Pancreas (tissue), 10 donors: ENCODE results near the gene HDAC5. TPM values are rescaled to one million over a fixed set of nuclear protein-coding genes. Genes with fewer than 3 reads are reported as not detected.
"Not testable (repeated sequence)": the region's sequence is repeated elsewhere in the genome, so short reads cannot be mapped to it uniquely, and the experiment has no call there.

ENCODE experiments used
- ATAC-seq, 4 donors: fragments of 200-7000 bp; cut with Tn5 transposase; one replicate each; pipeline versions ENCODE4 v1.8.0 to v1.9.1; 2020; ENCODE audit warnings: mild to moderate bottlenecking in 4 of 4, moderate library complexity in 4 of 4
- DNase-seq, 6 donors: peaks; one replicate each; pipeline ENCODE4 v3.0.0-alpha.2; 2020
- FAIRE-seq: peaks from 2 replicates; lab custom pipeline; 2012; peaks lifted over from hg19 to GRCh38; lab: Jason Lieb, UNC
- H3K27ac ChIP-seq, 4 donors: fragments of 200-600 bp; sonication (generic); 1 replicate in 3 of 4; 2 replicates in 1 of 4; pipeline versions ENCODE4 v1.5.0 to v1.8.0; 2020
- H3K27me3 ChIP-seq, 4 donors: fragments of 200-600 bp; one replicate each; pipeline ENCODE4 v1.8.0; 2021
- H3K36me3 ChIP-seq, 3 donors: fragments of 200-600 bp; sonication (generic) in 1 of 3; one replicate each; pipeline versions ENCODE4 v1.5.0 to v1.8.0; 2020 to 2021
- H3K4me1 ChIP-seq, 3 donors: fragments of 200-600 bp; one replicate each; pipeline ENCODE4 v1.8.0; 2021
- H3K4me3 ChIP-seq, 4 donors: fragments of 200-600 bp; sonication (generic) in 2 of 4; one replicate each; pipeline versions ENCODE4 v1.5.0 to v1.8.0; 2020 to 2021
- H3K9me3 ChIP-seq, 4 donors: fragments of 200-600 bp; one replicate each; pipeline ENCODE4 v1.8.0; 2021
- WGBS, 2 donors: extraction: QIAGEN DNeasy Blood & Tissue Kit; methylation state at CpG; one replicate each; pipeline ENCODE4 v1.1.7; 2013; 5-methylcytosine and 5-hydroxymethylcytosine counted together
- intact Hi-C, 3 donors: fragments of 100-400 bp; cut with DNase I; formaldehyde crosslinking; loops; one replicate each; pipeline versions ENCODE4 v1.11.1 to v1.14.2; 2022
- polyA plus RNA-seq, 2 donors: library from polyadenylated mRNA; stranded (reverse); fragments of 200-250 nt; gene quantifications; one replicate each; pipeline ENCODE4 v1.2.3, GENCODE V29; 2013
- total RNA-seq, 6 donors: library from RNA; stranded (reverse); fragmentation: NEBNext Ultra II Directional in 4 of 6; extraction: Animal tissue kit (Norgen Biotek cat#: 25700) in 4 of 6; gene quantifications; one replicate each; pipeline versions ENCODE4 v1.2.1 to v1.2.4, GENCODE V29; 2021 to 2023
- TF ChIP-seq, protein P1 (sequence below), 4 donors: fragments of 200-600 bp; sonication (generic) in 3 of 4; IDR thresholded peaks; one replicate each; pipeline versions ENCODE4 v1.5.0 to v1.8.0; 2021; ENCODE audit warnings: antibody characterized with exemption in 4 of 4
- donor health status: healthy with polysubstance abuse.
- donor health status: DM: no; HTN: no; CAD: no; lungs with moderate emphysema.
- donor health status: DM: no; HTN: no; CAD: no.
- donor health status: control.
- donor health status: control.
- donor health status: Bipolar disorder and iron deficiency.
- donor health status: DM: yes; HTN: yes; CAD: no.
- donor health status: DM: no; HTN: no; CAD: no.
- donor health status: DM: no; HTN: no; CAD: no.
- donor health status: DM: yes; HTN: yes; CAD: no.

HDAC5 gene
- total and polyA plus RNA-seq, 8 donors: 10.9 to 38.1 (median 18.2) TPM

DNA sequence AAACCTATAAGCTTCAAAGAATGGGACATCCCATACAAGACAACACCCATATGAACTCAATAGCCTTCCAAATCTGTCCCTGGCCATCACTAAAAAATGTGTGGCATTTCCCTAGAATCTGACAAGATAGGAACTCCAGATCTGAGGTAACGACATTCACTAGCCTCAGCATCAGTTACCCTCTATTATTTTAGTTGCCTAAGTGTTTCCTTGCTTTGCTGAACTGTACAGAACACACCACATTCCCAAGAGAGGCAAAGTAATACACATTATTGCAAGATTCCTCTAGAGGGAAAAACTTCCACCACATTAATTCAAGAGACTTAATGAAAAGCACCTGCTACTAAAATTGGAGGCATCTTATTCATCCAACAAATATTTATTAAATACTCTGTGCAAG, 62.0 kb downstream of the HDAC5 start:
- ATAC-seq (no peak), DNase-seq (no peak), FAIRE-seq (no peak)
- TF ChIP-seq, protein P1, sequence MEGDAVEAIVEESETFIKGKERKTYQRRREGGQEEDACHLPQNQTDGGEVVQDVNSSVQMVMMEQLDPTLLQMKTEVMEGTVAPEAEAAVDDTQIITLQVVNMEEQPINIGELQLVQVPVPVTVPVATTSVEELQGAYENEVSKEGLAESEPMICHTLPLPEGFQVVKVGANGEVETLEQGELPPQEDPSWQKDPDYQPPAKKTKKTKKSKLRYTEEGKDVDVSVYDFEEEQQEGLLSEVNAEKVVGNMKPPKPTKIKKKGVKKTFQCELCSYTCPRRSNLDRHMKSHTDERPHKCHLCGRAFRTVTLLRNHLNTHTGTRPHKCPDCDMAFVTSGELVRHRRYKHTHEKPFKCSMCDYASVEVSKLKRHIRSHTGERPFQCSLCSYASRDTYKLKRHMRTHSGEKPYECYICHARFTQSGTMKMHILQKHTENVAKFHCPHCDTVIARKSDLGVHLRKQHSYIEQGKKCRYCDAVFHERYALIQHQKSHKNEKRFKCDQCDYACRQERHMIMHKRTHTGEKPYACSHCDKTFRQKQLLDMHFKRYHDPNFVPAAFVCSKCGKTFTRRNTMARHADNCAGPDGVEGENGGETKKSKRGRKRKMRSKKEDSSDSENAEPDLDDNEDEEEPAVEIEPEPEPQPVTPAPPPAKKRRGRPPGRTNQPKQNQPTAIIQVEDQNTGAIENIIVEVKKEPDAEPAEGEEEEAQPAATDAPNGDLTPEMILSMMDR (IDR thresholded peaks at IDR 0.05): no peak
- intact Hi-C loops: no loop called here
- Histone ChIP-seq H3K9me3 (no peaks in the 10 kb centered on the region), H3K27me3 (no peaks in the 10 kb centered on the region), H3K27ac (no peak overlapping the region), H3K4me3 (no peak overlapping the region), H3K4me1 (peaks cover 4 to 7% (median 7%) of the 10 kb centered on the region in 3 donors), H3K36me3 (peaks cover 0 to 6% (median 4%) of the 10 kb centered on the region in 3 donors)
- 76 to 97% methylated on average over 1 of the region's 1 CpG for WGBS, 2 donors

DNA sequence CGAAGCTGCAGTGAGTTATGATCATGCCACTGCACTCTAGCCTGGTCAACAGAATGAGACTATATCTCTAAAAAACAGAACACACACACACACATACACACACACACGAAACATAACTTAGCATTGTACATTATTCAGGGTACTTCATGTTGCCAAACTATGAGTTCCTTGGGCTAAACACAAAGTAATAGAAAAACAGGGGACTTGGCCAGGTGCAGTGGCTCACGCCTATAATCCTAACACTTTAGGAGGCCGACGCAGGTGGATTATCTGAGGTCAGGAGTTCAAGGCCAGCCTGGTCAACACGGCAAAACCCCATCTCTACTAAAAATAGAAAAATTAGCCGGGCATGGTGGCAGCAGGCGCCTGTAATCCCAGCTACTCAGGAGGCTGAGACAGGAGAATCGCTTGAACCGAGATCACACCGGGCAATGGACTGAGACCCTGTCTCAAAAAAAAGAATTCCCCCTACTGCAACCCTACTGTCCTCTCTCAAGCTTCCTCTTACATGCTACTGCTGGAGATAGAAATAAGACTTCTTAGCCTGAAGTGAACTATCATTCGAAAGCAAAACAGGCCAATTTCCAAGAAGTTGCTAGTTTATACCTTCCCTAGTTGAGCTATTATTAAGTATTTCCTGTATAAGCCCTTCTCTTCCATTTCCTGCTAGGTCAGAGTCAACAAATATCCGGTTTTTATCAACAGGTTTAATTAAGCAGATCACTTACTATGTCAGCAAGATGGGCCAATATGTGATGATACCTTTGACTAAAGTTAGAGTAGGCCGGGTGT, 64.1 kb downstream of the HDAC5 start:
- Histone ChIP-seq H3K27me3 (no peaks in the 10 kb centered on the region), H3K9me3 (no peaks in the 10 kb centered on the region), H3K27ac (peak overlapping the region in 2 of 4 donors; percentile 12 to 46), H3K36me3 (peaks cover 0 to 6% (median 4%) of the 10 kb centered on the region in 3 donors), H3K4me3 (no peak overlapping the region), H3K4me1 (peaks cover 4 to 15% (median 7%) of the 10 kb centered on the region in 3 donors)
- ATAC-seq: peak in 2 of 4 donors; percentile 61 to 63
- FAIRE-seq: no peak
- DNase-seq: no peak
- 39 to 40% methylated on average over 14 of the region's 14 CpGs for WGBS, 2 donors
- intact Hi-C loops: no loop called here
- TF ChIP-seq, protein P1 (IDR thresholded peaks at IDR 0.05): no peak

DNA sequence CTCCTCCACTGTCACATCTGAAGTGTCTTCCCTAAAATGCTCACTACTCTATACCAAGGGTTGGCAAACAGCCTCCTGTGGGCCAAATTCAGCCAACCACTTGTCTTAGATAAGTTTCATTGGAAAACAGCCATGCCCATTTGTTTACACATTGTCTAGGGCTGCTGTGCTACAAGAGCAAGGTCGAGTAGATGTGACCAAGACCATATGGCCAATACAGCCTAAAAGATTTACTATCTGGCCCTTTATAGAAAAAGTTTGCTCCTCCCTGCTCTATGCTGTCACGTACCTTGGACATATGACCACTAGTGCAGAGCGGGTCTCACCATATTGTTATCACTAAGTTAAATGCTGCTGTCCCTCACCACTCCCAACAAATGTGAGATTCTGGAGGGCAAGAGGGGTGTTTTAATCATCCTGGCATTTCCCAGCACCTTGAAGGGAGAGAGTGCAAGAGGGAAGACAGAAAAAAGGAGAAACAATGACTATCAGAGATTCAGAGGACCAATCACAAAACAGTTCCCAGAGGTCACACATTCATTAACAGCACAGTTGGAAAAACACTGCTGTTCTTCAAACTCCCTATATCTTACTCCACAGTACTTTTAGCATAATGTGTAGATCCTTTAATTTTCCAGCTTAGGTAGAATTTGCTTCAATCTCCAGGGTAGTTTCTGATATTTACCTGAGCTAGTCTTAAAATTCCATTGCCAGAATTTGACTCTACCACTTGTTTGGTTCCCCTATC, 70.1 kb downstream of the HDAC5 start:
- DNase-seq (peak in 4 of 6 donors; percentile 46 to 68 (median 51)), FAIRE-seq (no peak), ATAC-seq (peak; percentile 84 to 94 (median 93))
- TF ChIP-seq, protein P1 (IDR thresholded peaks at IDR 0.05): no peak
- Histone ChIP-seq H3K27me3 (no peaks in the 10 kb centered on the region), H3K9me3 (no peaks in the 10 kb centered on the region), H3K27ac (peak overlapping the region; percentile 10 to 77 (median 50)), H3K4me1 (peaks cover 9 to 30% (median 19%) of the 10 kb centered on the region in 3 donors), H3K36me3 (peaks cover 0 to 27% (median 0%) of the 10 kb centered on the region in 3 donors), H3K4me3 (no peak overlapping the region)
- intact Hi-C loops: no loop called here
- WGBS, 2 donors: 19 to 23% methylated on average over 3 of the region's 3 CpGs

DNA sequence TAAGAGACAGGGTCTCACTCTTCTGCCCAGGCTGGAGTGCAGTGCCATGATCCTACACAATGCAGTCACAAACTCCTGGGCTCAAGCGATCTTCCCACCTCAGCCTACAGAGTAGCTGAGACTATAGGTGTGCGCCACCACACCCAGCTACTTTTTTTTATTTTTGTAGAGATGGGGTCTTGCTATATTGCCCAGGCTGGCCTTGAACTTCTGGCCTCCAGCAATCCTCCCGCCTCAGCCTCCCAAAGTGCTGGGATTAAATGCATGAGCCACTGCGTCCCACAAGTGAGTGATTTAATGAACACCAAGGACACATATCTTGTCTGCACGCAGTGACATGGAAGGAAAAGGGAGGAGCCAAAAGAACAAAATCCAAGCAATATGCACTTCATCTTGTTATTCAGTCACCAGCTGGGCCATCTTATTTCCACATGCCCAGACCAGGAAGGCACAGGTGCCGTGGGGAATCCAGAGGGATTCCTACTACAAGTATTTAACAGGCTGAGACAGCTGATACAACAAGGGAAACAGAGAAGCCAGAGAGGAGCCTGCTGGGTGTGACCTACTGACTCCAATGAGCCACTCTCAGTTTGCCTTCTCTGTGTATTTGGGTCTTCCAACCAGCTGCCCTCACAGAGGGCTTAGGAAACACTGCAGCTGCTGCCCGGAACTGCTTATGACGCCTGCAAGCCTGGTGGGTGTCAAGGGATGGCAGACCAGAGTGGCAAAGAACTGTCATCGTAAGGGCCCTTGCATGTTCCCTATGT, 74.0 kb downstream of the HDAC5 start:
- H3K4me1 ChIP-seq: peaks cover 9 to 24% (median 19%) of the 10 kb centered on the region in 3 donors
- H3K36me3 ChIP-seq: peaks cover 0 to 27% (median 0%) of the 10 kb centered on the region in 3 donors
- 92 to 96% methylated on average over 9 of the region's 9 CpGs for WGBS, 2 donors
- no peak for ATAC-seq
- no peak overlapping the region for H3K4me3 ChIP-seq
- intact Hi-C loops: no loop called here
- no peak for DNase-seq
- no peak for FAIRE-seq
- H3K9me3 ChIP-seq: no peaks in the 10 kb centered on the region
- TF ChIP-seq, protein P1 (IDR thresholded peaks at IDR 0.05): no peak
- H3K27ac ChIP-seq: no peak overlapping the region
- no peaks in the 10 kb centered on the region for H3K27me3 ChIP-seq

DNA sequence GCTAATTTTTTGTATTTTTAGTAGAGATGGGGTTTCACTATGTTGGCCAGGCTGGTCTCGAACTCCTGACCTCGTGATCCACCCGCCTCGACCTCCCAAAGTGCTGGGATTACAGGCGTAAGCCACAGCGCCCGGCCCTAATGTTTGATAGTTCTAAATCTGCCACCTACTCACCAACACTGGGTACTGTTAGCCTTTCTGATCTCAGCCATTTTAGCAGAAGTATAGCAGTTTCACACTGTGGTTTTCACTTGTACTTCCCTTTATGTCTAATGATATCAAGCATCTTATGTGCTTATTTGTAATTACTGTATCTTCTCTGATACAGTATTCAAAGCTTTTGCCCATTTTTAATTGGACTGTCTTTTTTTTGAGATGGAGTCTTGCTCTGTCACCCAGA, 76.5 kb downstream of the HDAC5 start:
- H3K4me1 ChIP-seq, H3K27me3 ChIP-seq, H3K9me3 ChIP-seq, H3K27ac ChIP-seq, intact Hi-C loops, DNase-seq, FAIRE-seq, ATAC-seq, H3K4me3 ChIP-seq: not testable (repeated sequence)
- 98 to 99% methylated on average over 6 to 7 of the region's 7 CpGs for WGBS, 2 donors
- H3K36me3 ChIP-seq: peaks cover 0 to 22% (median 0%) of the 10 kb centered on the region in 3 donors
